ENCODE measurements around the gene WDR41.

The WDR41 gene

GRCh38 chr5:77444356-77444755, 47.8 kb downstream of the WDR41 start:
- H3K4me3 ChIP-seq (replicated peaks in 1 of 2; ENCODE audit: low read depth in 2 of 2, low read length in 2 of 2) = no peak overlapping the region
- no peak for TF ChIP-seq CTCF (IDR thresholded peaks at IDR 0.05; ENCODE audit: low read depth, low read length)

GRCh38 chr5:77443670-77444069, 48.4 kb downstream of the WDR41 start:
- no peak overlapping the region for H3K4me3 ChIP-seq (replicated peaks in 1 of 2; ENCODE audit: low read depth in 2 of 2, low read length in 2 of 2)
- DNase-seq (ENCODE audit: low read depth in 2 of 2) = no peak
- no peak for TF ChIP-seq CTCF (IDR thresholded peaks at IDR 0.05; ENCODE audit: low read depth, low read length)

More at GRCh38 chr5:77444356-77444755, 47.8 kb downstream of the WDR41 start:
- no peak for DNase-seq (ENCODE audit: low read depth in 2 of 2)

GRCh38 chr5:77438071-77438470, 54.0 kb downstream of the WDR41 start:
- DNase-seq (ENCODE audit: low read depth in 2 of 2) = no peak
- H3K4me3 ChIP-seq (replicated peaks in 1 of 2; ENCODE audit: low read depth in 2 of 2, low read length in 2 of 2) = no peak overlapping the region
- TF ChIP-seq CTCF (IDR thresholded peaks at IDR 0.05; ENCODE audit: low read depth, low read length) = no peak

GRCh38 chr5:77437194-77437593, 54.9 kb downstream of the WDR41 start:
- DNase-seq (ENCODE audit: low read depth in 2 of 2) = no peak
- no peak overlapping the region for H3K4me3 ChIP-seq (replicated peaks in 1 of 2; ENCODE audit: low read depth in 2 of 2, low read length in 2 of 2)
- TF ChIP-seq CTCF (IDR thresholded peaks at IDR 0.05; ENCODE audit: low read depth, low read length) = no peak

- no peak for TF ChIP-seq CTCF (IDR thresholded peaks at IDR 0.05; ENCODE audit: low read depth, low read length)
- no peak for DNase-seq (ENCODE audit: low read depth in 2 of 2)
- H3K4me3 ChIP-seq (replicated peaks in 1 of 2; ENCODE audit: low read depth in 2 of 2, low read length in 2 of 2) = no peak overlapping the region
Observed at GRCh38 chr5:77431719-77432118, 60.4 kb downstream of the WDR41 start.

- TF ChIP-seq CTCF (IDR thresholded peaks at IDR 0.05; ENCODE audit: low read depth, low read length) = no peak
- DNase-seq (ENCODE audit: low read depth in 2 of 2) = no peak
- H3K4me3 ChIP-seq (replicated peaks in 1 of 2; ENCODE audit: low read depth in 2 of 2, low read length in 2 of 2) = no peak overlapping the region
Observed at GRCh38 chr5:77431286-77431685, 60.8 kb downstream of the WDR41 start.

GRCh38 chr5:77430726-77431125, 61.4 kb downstream of the WDR41 start:
- DNase-seq (ENCODE audit: low read depth in 2 of 2) = no peak
- no peak for TF ChIP-seq CTCF (IDR thresholded peaks at IDR 0.05; ENCODE audit: low read depth, low read length)
- no peak overlapping the region for H3K4me3 ChIP-seq (replicated peaks in 1 of 2; ENCODE audit: low read depth in 2 of 2, low read length in 2 of 2)

All from cardiac fibroblast (primary cell).